Inferior parietal cortex (tissue), 1 donor: ENCODE measurements around the gene TECTB.
A peak's percentile ranks its signal among the peaks of the same experiment; 100 is the strongest.

Experiments used
- DNase-seq: peaks from one replicate; pipeline ENCODE4 v3.0.0-alpha.2; 2016; ENCODE audit errors: extremely low spot score

The TECTB gene

GRCh38 chr10:112346774-112347173 is 63.6 kb downstream of the TECTB start:
- no peak for DNase-seq

GRCh38 chr10:112347709-112348671 is 64.8 kb downstream of the TECTB start:
- DNase-seq, result no peak

- peak; percentile 20 for DNase-seq
Observed at GRCh38 chr10:112348759-112349158, 65.6 kb downstream of the TECTB start.

- DNase-seq, result no peak
Observed at GRCh38 chr10:112349521-112350085, 66.4 kb downstream of the TECTB start.

GRCh38 chr10:112351146-112351545 is 67.9 kb downstream of the TECTB start:
- no peak for DNase-seq

GRCh38 chr10:112352044-112352443 is 68.8 kb downstream of the TECTB start:
- DNase-seq, result no peak

GRCh38 chr10:112353046-112353445 is 69.8 kb downstream of the TECTB start:
- DNase-seq, result no peak
